T-helper 1 cell (primary cell): ENCODE data around the gene LGALS7B.
"Not testable (repeated sequence)": the region's sequence is repeated elsewhere in the genome, so short reads cannot be mapped to it uniquely, and the experiment has no call there.

Source experiments
- DNase-seq, 5 donors: peaks; one replicate each; pipeline ENCODE4 v3.0.0-alpha.2; 2012 to 2020

LGALS7B gene

DNA sequence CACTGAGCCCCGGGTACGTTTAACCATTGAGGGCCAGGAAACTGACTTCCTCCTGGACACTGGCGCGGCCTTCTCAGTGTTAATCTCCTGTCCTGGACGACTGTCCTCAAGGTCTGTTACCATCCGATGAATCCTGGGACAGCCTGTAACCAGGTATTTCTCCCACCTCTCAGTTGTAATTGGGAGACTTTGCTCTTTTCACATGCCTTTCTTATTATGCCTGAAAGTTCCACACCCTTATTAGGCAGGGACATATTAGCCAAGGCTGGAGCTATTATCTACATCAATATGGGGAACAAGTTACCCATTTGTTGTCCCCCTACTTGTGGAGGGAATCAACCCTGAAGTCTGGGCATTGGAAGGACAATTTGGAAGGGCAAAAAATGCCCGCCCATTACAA, 36.9 kb downstream of the LGALS7B start:
- not testable (repeated sequence) for DNase-seq

DNA sequence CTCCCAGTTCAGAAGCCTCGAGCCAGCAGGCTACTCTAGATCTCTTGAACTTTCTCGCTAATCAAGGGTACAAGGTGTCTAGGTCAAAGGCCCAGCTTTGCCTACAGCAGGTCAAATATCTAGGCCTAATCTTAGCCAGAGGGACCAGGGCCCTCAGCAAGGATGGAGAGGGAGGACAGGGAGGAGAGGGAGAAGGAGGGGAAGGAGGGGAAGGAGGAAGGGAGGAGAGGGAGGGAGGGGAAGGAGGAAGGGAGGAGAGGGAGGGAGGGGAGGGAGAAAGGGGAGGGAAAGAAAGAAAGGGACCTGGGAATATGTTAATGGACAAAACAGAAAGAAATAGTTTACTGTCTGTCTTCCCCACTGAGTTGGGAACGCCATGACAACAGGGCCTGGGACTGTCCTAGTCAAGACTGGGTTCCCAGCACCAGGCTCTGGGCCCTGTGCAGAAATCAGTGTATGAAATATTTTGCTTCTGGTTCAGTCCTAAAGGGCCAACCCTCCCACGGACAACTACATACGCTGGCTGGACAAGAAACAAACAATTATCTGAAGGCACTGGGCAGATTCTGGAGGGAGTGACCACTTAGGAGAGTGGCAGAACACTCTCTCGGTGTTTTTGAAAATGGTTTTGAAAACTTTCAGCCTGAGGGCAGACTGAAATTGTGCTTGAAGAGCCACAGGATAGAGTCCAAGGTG, 38.0 kb downstream of the LGALS7B start:
- DNase-seq: no peak

DNA sequence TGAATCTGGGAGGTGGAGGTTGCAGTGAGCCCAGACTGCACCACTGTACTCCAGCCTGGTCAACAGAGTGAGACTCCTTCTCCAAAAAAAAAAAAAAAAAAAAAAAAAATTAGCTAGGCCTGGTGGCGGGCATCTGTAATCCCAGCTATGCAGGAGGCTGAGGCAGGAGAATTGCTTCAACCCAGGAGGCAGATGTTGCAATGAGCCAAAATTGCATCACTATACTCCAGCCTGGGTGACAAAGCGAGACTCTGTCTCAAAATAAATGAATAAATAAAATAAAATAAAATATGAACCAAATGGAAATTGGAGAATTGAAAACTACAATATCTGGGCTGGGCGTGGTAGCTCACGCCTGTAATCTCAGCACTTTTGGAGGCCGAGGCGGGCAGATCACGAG, 40.2 kb downstream of the LGALS7B start:
- not testable (repeated sequence) for DNase-seq

DNA sequence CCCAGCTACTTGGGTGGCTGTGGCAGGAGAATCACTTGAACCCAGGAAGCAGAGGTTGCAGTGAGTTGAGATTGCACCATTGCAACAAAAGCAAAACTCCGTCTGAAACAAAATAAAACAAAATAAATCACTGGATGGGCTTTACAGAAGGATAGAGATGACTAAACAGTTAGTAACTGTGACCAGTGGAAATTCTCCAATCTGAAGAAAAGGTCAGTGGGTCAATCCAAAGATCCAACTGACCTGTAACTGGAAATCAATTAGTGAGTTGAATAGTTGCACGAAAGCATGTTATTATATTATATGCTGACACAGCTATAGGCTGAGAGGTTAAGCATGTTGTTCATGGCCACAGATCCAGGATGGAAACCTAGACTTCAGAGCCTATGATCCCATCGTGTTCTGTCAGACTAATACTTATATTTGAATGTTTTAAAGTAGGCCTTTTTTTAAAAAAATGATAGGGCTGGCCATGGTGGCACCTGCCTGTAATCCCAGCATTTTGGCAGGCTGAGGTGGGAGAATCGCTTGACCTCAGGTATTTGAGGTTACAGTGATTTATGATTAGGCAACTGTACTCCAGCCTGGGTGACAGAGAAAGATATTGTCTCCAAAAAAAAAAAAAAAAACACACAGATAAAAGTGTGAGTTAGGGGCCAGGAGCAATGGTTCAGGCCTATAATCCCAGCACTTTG, 41.2 kb downstream of the LGALS7B start:
- DNase-seq: no peak

DNA sequence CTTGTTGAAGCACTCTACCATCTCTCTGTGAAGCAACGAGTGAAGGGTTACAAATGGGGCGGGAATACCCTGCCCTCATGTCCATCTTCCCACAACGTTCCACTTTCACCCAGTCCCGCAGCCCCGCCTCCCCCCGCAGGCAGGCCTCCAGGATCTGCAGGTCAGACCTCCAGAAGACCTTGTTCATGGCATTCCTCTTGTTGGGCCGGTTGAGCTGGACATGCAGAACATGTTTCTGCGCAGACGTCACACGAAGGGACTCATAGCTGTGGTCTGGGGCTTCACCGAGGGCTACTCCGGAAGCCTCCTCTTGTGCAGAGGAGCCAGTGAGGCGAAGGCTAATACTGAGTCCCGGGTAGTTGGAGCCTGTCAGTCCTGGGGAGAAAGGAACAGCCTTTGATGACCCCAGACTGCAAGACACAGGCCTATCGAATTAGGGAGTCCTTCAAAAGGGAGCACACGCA, 42.2 kb downstream of the LGALS7B start:
- no peak for DNase-seq

DNA sequence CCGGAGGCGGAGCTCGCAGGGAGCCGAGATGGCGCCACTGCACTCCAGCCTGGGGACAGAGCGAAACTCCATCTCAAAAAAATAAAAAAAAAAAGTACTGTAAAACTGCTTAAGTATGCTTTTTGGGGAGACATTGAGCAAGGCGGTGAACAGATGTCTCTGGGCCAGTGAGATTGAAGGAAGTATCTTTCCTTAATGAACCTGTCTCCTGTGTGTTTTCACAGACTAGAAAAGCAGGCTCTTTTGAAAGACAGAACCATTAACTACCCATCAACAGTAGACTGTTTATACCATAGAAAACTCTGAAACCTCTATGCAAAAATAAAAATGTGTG, 44.1 kb downstream of the LGALS7B start:
- no peak for DNase-seq

DNA sequence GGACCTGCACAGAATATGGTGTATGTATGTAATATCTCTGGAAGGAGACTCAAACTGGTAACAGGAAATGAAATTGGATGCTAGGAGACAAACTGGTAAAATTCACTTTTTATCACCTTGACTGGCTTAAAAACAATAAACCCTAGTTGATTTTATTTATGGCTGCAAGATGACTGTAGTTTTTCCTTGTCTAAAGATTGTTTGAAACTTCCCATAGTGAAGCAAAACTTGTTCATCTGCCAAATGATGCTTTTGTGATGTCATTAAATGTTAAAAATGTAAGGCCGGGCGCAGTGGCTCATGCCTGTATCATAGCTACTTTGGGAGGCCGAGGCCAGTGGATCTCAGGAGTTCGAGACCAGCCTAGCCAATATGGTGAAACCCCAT, 45.1 kb downstream of the LGALS7B start:
- no peak for DNase-seq

DNA sequence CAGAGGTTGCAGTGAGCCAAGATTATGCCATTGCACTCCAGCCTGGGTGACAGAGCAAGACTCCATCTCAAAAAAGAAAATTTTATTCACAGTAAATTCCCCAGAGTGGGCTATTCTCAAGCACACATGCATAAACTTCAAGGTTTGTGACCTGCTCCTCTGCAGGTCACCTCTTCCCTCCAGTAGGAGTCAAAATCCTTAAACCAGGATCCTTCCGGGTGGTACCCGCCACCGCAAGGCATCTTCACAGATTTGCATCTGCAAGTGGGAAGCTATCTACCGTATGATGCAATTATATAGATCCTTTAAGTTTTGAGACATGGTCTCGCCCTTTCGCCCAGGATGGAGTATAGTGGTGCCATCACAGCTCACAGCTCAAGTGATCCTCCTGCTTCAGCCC, 45.6 kb downstream of the LGALS7B start:
- no peak for DNase-seq

DNA sequence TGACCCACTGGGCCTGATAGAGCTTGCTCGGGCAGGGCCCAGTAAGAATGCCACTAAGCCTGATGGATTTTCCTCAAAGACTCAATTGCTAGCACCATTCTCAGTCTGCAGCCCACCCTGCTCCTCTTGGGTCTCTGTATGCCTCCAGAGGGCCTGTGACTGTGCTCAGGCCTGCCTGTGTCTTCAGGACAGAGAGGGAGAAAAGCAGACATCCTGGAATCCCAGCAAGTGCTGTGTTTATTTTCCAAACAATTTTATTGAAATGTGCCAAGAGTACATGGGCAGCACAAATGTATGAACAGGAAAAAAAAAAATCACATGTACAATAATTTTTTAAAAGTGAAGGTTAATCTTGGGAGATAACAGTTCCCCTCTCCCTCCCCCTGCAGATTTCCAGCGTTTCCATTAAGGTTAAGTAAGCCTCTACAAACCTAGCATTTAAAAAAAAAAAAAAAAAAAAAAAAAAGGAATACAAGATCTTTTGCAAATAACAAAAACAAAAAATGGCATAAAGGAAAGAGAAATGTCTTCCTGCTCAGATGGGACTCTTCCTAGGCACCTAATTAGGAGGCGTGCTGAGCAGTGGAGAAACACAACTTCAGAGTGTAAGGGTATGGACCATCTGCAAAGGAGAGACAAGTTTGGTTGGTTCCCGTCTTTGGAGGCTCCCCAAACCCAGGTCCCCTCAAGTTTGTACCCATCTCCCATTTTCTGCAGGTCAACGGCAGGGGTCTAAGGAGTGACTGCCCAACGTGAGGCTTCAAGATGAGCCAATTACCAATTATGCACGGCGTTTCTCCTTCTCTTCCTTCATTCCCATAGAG, 47.4 kb downstream of the LGALS7B start:
- DNase-seq: no peak

DNA sequence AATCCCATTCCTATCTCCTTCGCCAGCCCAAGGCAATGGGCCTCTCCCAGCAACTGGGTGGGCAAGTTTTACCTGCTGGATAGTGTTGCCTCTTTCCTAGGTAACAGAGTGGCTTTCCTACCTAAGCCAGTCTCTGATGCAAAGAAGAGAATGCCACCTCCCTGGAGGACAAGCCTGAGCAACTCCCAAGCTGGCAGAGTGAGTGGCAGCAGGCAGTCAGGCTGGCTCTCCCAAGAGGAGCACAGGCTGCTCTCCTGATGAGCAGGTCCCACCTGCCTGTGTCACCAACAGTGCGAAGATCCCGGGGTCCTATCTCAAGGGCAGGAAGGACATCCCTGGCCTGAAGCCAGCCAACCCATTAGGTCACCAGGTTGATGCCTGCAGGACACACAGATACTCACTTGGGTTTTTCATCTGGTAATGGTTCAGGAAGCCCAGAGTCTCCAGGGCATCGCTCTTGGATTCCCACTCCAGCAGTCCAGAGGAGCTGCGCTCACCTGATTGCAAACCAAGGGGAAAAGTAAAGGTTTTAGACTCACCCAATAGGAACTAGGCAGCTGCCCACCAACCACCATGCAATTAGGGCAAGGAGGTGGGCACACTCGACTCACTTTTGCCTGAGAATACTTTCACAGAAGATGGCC, 48.1 kb downstream of the LGALS7B start:
- DNase-seq: no peak

DNA sequence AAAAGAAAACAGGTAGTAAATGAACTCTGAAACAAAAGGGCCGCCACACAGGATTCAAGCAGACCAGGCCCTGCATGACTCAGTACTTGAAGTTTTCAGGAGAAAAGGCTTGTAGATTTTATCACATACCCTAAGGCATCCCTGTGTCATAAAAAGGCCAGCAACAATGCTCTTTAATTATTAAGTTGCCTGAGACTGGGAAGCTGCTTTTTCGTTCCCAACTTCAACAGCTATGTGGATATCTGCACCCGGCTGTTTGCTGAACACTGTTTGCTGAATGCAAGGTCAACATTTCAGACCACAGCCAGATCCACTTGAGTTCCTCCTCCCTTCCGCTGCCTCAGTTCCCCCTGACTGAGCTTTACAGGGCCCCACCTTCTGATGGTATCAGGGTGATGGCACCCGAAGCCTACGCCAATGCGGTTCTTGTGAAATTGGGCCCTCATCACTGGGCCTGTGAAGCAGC, 48.7 kb downstream of the LGALS7B start:
- no peak for DNase-seq

DNA sequence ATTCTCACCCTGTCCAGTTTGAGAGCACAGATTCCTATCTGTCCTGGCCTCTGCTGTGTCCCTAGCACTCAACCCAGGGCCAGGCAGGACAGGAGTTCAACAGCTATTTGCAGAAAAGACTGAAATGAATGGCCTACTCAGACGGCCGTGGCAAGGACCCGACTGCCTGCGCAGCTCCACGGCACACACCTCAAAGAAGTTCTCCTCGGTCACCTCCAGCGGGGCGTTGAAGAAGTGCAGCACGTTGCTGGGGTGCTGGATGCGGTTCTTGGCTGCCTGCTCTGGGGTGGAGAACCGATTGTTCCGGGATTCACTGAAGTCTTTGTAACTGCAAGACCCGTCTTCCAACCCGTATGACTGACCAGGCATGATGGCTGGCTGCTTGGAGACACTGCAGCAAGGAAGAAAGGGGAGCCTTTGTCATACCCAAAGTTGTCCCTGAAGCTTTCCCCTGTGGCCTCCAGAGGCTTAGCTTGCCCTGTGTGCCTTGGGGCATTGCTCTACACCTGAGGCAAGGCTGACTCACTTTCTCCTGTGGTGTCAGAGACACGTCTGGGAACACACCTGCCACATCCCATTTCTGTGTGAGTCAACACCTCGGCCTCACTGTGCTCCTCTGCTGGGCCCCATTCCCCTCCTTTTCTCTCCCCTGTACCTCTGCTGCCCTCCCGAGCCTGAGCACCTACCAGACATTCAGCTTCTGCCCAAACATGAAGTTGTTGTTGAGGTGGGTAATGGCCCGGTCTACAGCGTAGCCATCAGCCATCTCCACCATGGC, 49.4 kb downstream of the LGALS7B start:
- DNase-seq: no peak

DNA sequence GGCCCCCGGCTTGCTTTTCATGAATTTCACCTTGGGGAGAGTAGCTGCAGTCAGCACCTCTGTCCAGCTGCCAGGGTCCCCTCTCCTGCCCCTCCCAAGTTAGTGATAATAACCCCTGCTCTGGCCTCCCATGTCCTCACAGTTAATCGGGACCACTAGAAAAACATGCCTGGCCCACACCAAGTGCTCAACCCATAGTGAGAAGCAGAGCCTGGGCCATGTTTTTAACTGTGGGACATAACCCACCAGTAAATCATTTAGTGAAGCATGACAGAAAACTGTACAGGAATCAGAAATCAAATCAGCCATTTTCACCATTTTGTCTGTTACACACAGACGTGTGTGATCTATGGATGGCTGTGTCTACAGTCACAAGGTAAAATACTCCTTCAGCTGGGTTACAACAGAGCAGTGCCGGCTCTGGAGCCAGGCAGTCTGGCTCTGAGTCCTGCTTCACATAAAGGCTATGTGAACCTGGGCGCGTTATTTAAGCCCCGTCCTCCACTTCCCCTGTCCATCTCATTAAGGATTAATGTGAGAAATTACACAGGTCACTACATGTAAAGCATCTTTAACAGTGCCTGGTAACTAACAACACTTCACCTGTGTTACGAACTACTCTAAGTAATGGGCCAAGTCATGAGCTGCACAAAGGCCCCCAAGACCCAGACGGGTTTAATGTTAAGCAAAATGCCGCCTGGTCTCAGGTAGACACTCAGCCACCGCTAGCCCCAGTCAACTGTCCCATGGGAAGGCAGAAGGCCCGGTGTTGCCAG, 50.2 kb downstream of the LGALS7B start:
- no peak for DNase-seq

DNA sequence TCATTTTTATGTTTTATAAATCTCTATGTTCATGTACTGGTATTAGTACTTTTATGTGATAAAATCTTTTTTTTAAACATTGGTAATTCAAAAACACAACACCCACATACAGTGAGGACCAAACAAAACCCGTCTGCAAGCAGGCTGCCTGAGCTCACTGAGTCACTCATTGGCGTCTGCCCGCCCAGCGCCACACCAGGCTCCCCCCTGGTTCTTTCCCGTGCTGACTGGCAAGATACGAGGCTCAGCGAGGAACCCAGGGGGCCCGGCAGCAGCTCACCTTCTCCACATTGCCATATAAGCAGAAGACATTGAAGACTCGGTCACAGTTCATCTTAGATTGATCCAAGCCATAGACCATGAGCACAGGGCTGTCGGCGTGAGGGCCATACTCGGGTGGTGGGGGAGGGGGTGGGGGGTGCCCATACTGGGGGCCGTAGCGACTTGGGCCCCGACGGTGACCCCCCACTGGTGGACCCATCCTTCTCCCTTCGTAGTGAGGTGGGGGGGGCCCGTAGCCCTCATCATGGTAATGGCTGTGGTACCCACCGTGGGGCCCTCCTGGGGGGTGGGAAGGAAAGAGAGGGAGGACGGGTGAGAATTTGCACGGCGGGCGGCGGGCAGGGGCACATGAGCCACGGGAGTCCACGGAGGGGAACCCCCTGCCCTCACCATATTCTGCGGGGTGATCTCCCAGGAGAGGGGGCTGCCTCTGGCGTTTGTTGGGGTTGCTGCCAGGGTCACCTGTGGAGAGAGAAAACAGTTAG, 51.0 kb downstream of the LGALS7B start:
- DNase-seq: no peak

DNA sequence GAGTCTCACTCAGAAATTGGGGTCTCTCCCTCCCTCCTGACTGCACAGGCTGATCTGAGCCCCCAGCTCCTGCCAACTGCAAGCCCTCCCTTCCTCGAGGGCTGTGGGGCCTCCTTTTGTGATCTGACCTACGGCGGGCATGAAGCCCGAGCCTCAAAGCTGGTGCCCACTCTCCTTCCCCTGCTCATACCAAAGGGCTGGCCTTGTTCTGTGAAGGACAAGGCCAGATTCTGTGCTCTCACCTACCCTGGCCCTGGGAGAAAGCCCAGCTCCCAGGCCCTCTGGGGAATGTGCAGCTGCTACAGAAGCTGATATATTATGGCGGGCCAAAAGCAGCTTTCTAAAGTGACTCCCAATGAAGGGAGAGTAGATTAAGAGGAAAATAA, 51.6 kb downstream of the LGALS7B start:
- no peak for DNase-seq
